HCT116 (cell line): ENCODE data around the gene RASL10A. TPM values are rescaled to one million over a fixed set of nuclear protein-coding genes. Genes with fewer than 3 reads are reported as not detected.

ENCODE experiments used
- ATAC-seq: fragments of 200-7000 bp; cut with Tn5 transposase; 2 replicates; pipeline ENCODE4 v1.9.1; 2020; ENCODE audit warnings: mild to moderate bottlenecking, moderate library complexity
- BruUV-seq: library from RNA; stranded (reverse); fragments of 400-500 nt; replicated peaks from 2 replicates; lab custom pipeline; 2021; lab: Mats Ljungman, UMichigan
- CTCF ChIA-PET: fragments of 300-600 bp; sonication (Branson Sonifier 250); formaldehyde crosslinking; loops from one replicate; lab custom pipeline; 2021; ENCODE audit warnings: antibody characterized with exemption; lab: Charles Lee
- POLR2A ChIA-PET: fragments of 300-600, 350-600 bp; sonication (Branson Sonifier 250); formaldehyde crosslinking; loops from one replicate; lab custom pipeline; 2021; ENCODE audit warnings: antibody characterized with exemption; lab: Charles Lee
- RAD21 ChIA-PET, 2 experiments: fragments of 300-600 bp; sonication (Branson Sonifier 250); formaldehyde crosslinking; loops; one replicate each; lab custom pipeline; 2023; ENCODE audit warnings: low total read pairs in 2 of 2; ENCODE audit not compliant: uncharacterized antibody in 2 of 2, unreplicated experiment in 2 of 2, low non-redundant PET in 1 of 2; lab: Charles Lee
- DNase-seq: peaks from one replicate; pipeline ENCODE4 v3.0.0-alpha.2; 2010; ENCODE audit warnings: low read depth, low spot score
- H2AFZ ChIP-seq: fragments of 200-600 bp; shearing (Covaris generic), sonication (generic); 2 replicates; pipeline ENCODE4 v1.6.1; 2017; ENCODE audit warnings: low read depth, mixed run types, mixed read lengths, antibody characterized with exemption, low read length; ENCODE audit not compliant: poor library complexity, severe bottlenecking
- H3K27ac ChIP-seq: 2 replicates; pipeline ENCODE4 v1.5.1; 2012; ENCODE audit warnings: low read depth, low read length
- H3K27me3 ChIP-seq: fragments of 200-600 bp; sonication (generic); 2 replicates; pipeline ENCODE4 v1.6.1; 2016; ENCODE audit warnings: mixed run types, low read length, mixed read lengths; ENCODE audit not compliant: insufficient read depth
- H3K36me3 ChIP-seq, 2 experiments: fragments of 200-500 bp in 1 of 2; fragments of 200-600 bp in 1 of 2; sonication (Bioruptor generic) in 1 of 2; sonication (generic) in 1 of 2; 2 replicates each; pipeline versions ENCODE4 v1.5.1 to v1.6.1; 2014 to 2016; ENCODE audit warnings: low read length in 2 of 2, inconsistent platforms in 1 of 2, mixed read lengths in 1 of 2, mixed run types in 1 of 2; ENCODE audit not compliant: insufficient read depth in 2 of 2, control insufficient read depth in 1 of 2
- H3K4me1 ChIP-seq, 2 experiments: fragments of 200-600 bp in 1 of 2; sonication (generic) in 1 of 2; 2 replicates each; pipeline versions ENCODE4 v1.5.1 to v1.6.1; 2012 to 2017; ENCODE audit warnings: low read length in 2 of 2, inconsistent platforms in 1 of 2, mild to moderate bottlenecking in 1 of 2, mixed read lengths in 1 of 2, mixed run types in 1 of 2, moderate library complexity in 1 of 2; ENCODE audit not compliant: insufficient read depth in 2 of 2, control insufficient read depth in 1 of 2
- H3K4me2 ChIP-seq: fragments of 200-600 bp; sonication (generic); 2 replicates; pipeline ENCODE4 v1.6.1; 2017; ENCODE audit warnings: mixed run types, low read length, mixed read lengths
- H3K4me3 ChIP-seq, 2 experiments: fragments of 200-600 bp in 1 of 2; sonication (generic) in 1 of 2; replicated peaks in 1 of 2; 2 replicates each; pipeline ENCODE4 v1.5.1; 2011 to 2016; ENCODE audit warnings: low read length in 2 of 2, control low read depth in 1 of 2, low read depth in 1 of 2, mild to moderate bottlenecking in 1 of 2, mixed read lengths in 1 of 2, mixed run types in 1 of 2
- H3K79me2 ChIP-seq: fragments of 200-600 bp; sonication (generic); 2 replicates; pipeline ENCODE4 v1.6.1; 2017; ENCODE audit warnings: mild to moderate bottlenecking, mixed run types, low read length, moderate library complexity, mixed read lengths; ENCODE audit not compliant: insufficient read depth
- H3K9ac ChIP-seq: fragments of 200-600 bp; sonication (generic); 2 replicates; pipeline ENCODE4 v1.6.1; 2016; ENCODE audit warnings: low read length, mixed read lengths
- H3K9me2 ChIP-seq: fragments of 200-600 bp; sonication (generic), shearing (Covaris generic); 2 replicates; pipeline ENCODE4 v1.6.1; 2017; ENCODE audit warnings: mixed run types, mild to moderate bottlenecking, moderate library complexity; ENCODE audit not compliant: insufficient read depth
- H3K9me3 ChIP-seq, 2 experiments: fragments of 200-500 bp in 1 of 2; fragments of 200-600 bp in 1 of 2; sonication (Bioruptor generic) in 1 of 2; sonication (generic) in 1 of 2; 2 replicates each; pipeline ENCODE4 v1.6.1; 2014 to 2017; ENCODE audit warnings: low read length in 2 of 2, mixed read lengths in 2 of 2, inconsistent platforms in 1 of 2, low read depth in 1 of 2, mild to moderate bottlenecking in 1 of 2, mixed run types in 1 of 2, moderate library complexity in 1 of 2; ENCODE audit not compliant: control insufficient read depth in 1 of 2, insufficient read depth in 1 of 2
- H4K20me1 ChIP-seq: fragments of 200-600 bp; sonication (generic), shearing (Covaris generic); 2 replicates; pipeline ENCODE4 v1.6.1; 2017; ENCODE audit warnings: mixed run types, mild to moderate bottlenecking, moderate library complexity; ENCODE audit not compliant: insufficient read depth
- ATF3 ChIP-seq: IDR thresholded peaks from 2 replicates; pipeline ENCODE4 v1.6.1; 2012
- CBX3 ChIP-seq: IDR thresholded peaks from 2 replicates; pipeline ENCODE4 v1.6.1; 2012; ENCODE audit warnings: low read depth
- CEBPB ChIP-seq: IDR thresholded peaks from 2 replicates; pipeline ENCODE4 v1.6.1; 2012; ENCODE audit warnings: low read depth
- EGR1 ChIP-seq: IDR thresholded peaks from 2 replicates; pipeline ENCODE4 v1.6.1; 2012; ENCODE audit warnings: low read depth
- ELF1 ChIP-seq: IDR thresholded peaks from 2 replicates; pipeline ENCODE4 v1.6.1; 2012; ENCODE audit warnings: low read depth, borderline replicate concordance
- JUND ChIP-seq: IDR thresholded peaks from 2 replicates; pipeline ENCODE4 v1.6.1; 2012
- POLR2A ChIP-seq: IDR thresholded peaks from 2 replicates; pipeline ENCODE4 v1.7.0; 2011; ENCODE audit warnings: borderline replicate concordance; ENCODE audit not compliant: insufficient read depth, insufficient read length; ENCODE audit errors: extremely low read depth
- POLR2AphosphoS5 ChIP-seq: IDR thresholded peaks from 2 replicates; pipeline ENCODE4 v1.6.1; 2011; ENCODE audit warnings: mild to moderate bottlenecking, low read depth, low read length, moderate library complexity
- RAD21 ChIP-seq: IDR thresholded peaks from 2 replicates; pipeline ENCODE4 v1.6.1; 2012; ENCODE audit warnings: low read depth, mild to moderate bottlenecking
- SP1 ChIP-seq: IDR thresholded peaks from 2 replicates; pipeline ENCODE4 v1.6.1; 2012; ENCODE audit warnings: low read depth
- YY1 ChIP-seq: IDR thresholded peaks from 2 replicates; pipeline ENCODE4 v1.6.1; 2011; ENCODE audit warnings: low read length, low read depth, moderate library complexity, mild to moderate bottlenecking; ENCODE audit not compliant: insufficient replicate concordance; ENCODE audit errors: extremely low read depth
- ZBTB33 ChIP-seq: IDR thresholded peaks from 2 replicates; pipeline ENCODE4 v1.6.1; 2011; ENCODE audit warnings: mild to moderate bottlenecking, low read length, moderate library complexity; ENCODE audit not compliant: insufficient replicate concordance; ENCODE audit errors: extremely low read depth
- ZFX ChIP-seq: fragments of 450-650 bp; IDR thresholded peaks from 2 replicates; pipeline ENCODE4 v1.6.1; 2017
- ZNF274 ChIP-seq: fragments of 200-500 bp; sonication (Bioruptor generic); IDR thresholded peaks from 2 replicates; pipeline ENCODE4 v1.6.1; 2014; ENCODE audit warnings: mild to moderate bottlenecking, low read depth, low read length, inconsistent platforms
- intact Hi-C: fragments of 100-400 bp; cut with micrococcal nuclease; formaldehyde crosslinking; loops from 2 replicates; pipeline ENCODE4 v1.10.0; 2022
- total RNA-seq: library from RNA; stranded (reverse); gene quantifications from one replicate; pipeline ENCODE4 v1.2.1, GENCODE V29; 2021; ENCODE audit not compliant: unreplicated experiment

The RASL10A gene
- total RNA-seq, 1 experiment from 2014 or later, result 0.96 TPM

- H4K20me1 ChIP-seq, result peaks cover 7% of the 10 kb centered on the region; the same call in 1 of the 2 replicates
- H3K9me3 ChIP-seq, result no peaks in the 10 kb centered on the region
- BruUV-seq, result no TSS peak
- peaks cover 7% of the 10 kb centered on the region; the same call in 1 of the 2 replicates for H3K79me2 ChIP-seq
- no peaks in the 10 kb centered on the region for H3K36me3 ChIP-seq
- no peaks in the 10 kb centered on the region for H3K9me2 ChIP-seq
- ATAC-seq, result peak; percentile 27
- H3K27me3 ChIP-seq, result no peaks in the 10 kb centered on the region
- CTCF ChIA-PET, result interaction anchor here (1.1 kb wide), 1 partner anchor 14 kb away, joined by 3 read pairs; no protein-coding TSS in a partner anchor
- H3K4me1 ChIP-seq, result peaks cover 44 to 58% of the 10 kb centered on the region in 2 experiments
- peak overlapping the region; percentile 73 for H3K9ac ChIP-seq
- POLR2A ChIA-PET, result no interaction called here
- RAD21 ChIA-PET, result no interaction called here
- intact Hi-C loops, result loop anchor here (1.0 kb wide), 1 partner anchor 53 kb away; no protein-coding TSS in a partner anchor
- no peak for TF ChIP-seq ZBTB33
- DNase-seq, result no peak
- peak overlapping the region; percentile 58 for H2AFZ ChIP-seq
- H3K4me2 ChIP-seq, result peak overlapping the region; percentile 96
- H3K27ac ChIP-seq, result peak overlapping the region; percentile 81
- H3K4me3 ChIP-seq, result peak overlapping the region; percentile 74 to 84
Observed at GRCh38 chr22:29305836-29306174, 9.7 kb downstream of the RASL10A start.

- H3K27ac ChIP-seq, result peak overlapping the region; percentile 41; the same call in 1 of the 2 replicates
- H3K4me2 ChIP-seq, result peak overlapping the region; percentile 10; the same call in 1 of the 2 replicates
- ATAC-seq, result no peak
- peaks cover 8% of the 10 kb centered on the region; the same call in 1 of the 2 replicates for H4K20me1 ChIP-seq
- RAD21 ChIA-PET, result interaction anchor here in 1 of 2 experiments (0.6 to 1.1 kb wide), 2 partner anchors 41 to 53 kb away, joined by 3 read pairs; no protein-coding TSS in a partner anchor
- H3K4me3 ChIP-seq, result no peak overlapping the region
- no peaks in the 10 kb centered on the region for H3K9me3 ChIP-seq
- H3K4me1 ChIP-seq, result peaks cover 23 to 31% of the 10 kb centered on the region in 2 experiments
- H3K27me3 ChIP-seq, result no peaks in the 10 kb centered on the region
- POLR2A ChIA-PET, result interaction anchor here (0.5 to 0.6 kb wide), 2 partner anchors 68 to 148 kb away, joined by 3 to 5 read pairs; no protein-coding TSS in a partner anchor
- no peak for DNase-seq
- H2AFZ ChIP-seq, result no peak overlapping the region
- TF ChIP-seq ATF3, result no peak
- no peak for TF ChIP-seq POLR2AphosphoS5
- no peak for TF ChIP-seq RAD21
- no peak for TF ChIP-seq ZFX
- no peak for TF ChIP-seq YY1
- no peak for TF ChIP-seq SP1
- no peak for TF ChIP-seq CEBPB
- no peak for TF ChIP-seq EGR1
- no peak for TF ChIP-seq ZBTB33
- no peak for TF ChIP-seq ZNF274
- no peak for TF ChIP-seq JUND
- no peak for TF ChIP-seq ELF1
- TF ChIP-seq CBX3, result no peak
- TF ChIP-seq POLR2A, result no peak
- TF ChIP-seq, all 23 proteins: peak for 0
- Histone ChIP-seq H3K36me3 (peaks cover 16 to 21% of the 10 kb centered on the region in 2 experiments), H3K9me2 (no peaks in the 10 kb centered on the region), H3K79me2 (peaks cover 7% of the 10 kb centered on the region; the same call in 1 of the 2 replicates), H3K9ac (no peak overlapping the region)
- CTCF ChIA-PET, result interaction anchor here (1.0 to 1.1 kb wide), 2 partner anchors 12 to 18 kb away, joined by 3 read pairs; no protein-coding TSS in a partner anchor
- intact Hi-C loops, result no loop called here
- no TSS peak for BruUV-seq
Observed at GRCh38 chr22:29302681-29303465, 12.6 kb downstream of the RASL10A start.
